Measurements from ENCODE around the gene GPR78.

The GPR78 gene

GRCh38 chr4:8540072-8540471, 40.1 kb upstream of the GPR78 start:
- Histone ChIP-seq H3K9me3 (no peaks in the 10 kb centered on the region), H3K36me3 (no peaks in the 10 kb centered on the region), H3K27me3 (peaks cover 0 to 7% of the 10 kb centered on the region in 2 donors), H3K4me3 (no peak overlapping the region), H3K27ac (no peak overlapping the region), H3K4me1 (peaks cover 0 to 10% (median 3%) of the 10 kb centered on the region in 4 donors)
- intact Hi-C loops (cut with DNase I; ENCODE audit: low total_unique reads), result no loop called here
- DNase-seq, result peak in 1 of 2 donors; percentile 29
- TF ChIP-seq, protein P1, sequence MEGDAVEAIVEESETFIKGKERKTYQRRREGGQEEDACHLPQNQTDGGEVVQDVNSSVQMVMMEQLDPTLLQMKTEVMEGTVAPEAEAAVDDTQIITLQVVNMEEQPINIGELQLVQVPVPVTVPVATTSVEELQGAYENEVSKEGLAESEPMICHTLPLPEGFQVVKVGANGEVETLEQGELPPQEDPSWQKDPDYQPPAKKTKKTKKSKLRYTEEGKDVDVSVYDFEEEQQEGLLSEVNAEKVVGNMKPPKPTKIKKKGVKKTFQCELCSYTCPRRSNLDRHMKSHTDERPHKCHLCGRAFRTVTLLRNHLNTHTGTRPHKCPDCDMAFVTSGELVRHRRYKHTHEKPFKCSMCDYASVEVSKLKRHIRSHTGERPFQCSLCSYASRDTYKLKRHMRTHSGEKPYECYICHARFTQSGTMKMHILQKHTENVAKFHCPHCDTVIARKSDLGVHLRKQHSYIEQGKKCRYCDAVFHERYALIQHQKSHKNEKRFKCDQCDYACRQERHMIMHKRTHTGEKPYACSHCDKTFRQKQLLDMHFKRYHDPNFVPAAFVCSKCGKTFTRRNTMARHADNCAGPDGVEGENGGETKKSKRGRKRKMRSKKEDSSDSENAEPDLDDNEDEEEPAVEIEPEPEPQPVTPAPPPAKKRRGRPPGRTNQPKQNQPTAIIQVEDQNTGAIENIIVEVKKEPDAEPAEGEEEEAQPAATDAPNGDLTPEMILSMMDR (IDR thresholded peaks at IDR 0.05), result no peak

DNA sequence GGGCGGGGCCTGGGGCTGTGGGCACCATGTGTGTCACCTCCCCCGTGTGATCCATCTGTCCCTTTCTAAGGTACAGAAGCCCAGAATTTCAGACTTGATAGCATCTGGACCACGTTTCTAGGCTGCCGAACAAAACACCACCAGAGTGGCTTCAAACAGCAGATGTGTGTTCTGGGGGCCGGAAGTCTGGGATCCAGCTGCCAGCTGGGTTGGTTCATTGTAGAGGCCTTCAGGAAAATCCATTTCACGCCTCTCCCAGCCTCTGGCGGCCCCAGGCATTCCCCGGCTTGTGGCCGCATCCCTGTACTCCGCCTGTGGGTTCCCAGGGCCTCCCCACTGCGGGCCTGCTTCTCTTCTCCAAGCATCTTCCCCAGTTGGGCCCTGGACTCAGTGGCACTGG, 39.6 kb upstream of the GPR78 start:
- peaks cover 0 to 10% of the 10 kb centered on the region in 2 donors for H3K27me3 ChIP-seq
- peak in 1 of 2 donors; percentile 42 for DNase-seq
- no peaks in the 10 kb centered on the region for H3K9me3 ChIP-seq
- intact Hi-C loops (cut with DNase I; ENCODE audit: low total_unique reads), result no loop called here
- no peaks in the 10 kb centered on the region for H3K36me3 ChIP-seq
- H3K27ac ChIP-seq, result no peak overlapping the region
- TF ChIP-seq, protein P1 (IDR thresholded peaks at IDR 0.05), result no peak
- H3K4me1 ChIP-seq, result peaks cover 0 to 10% (median 3%) of the 10 kb centered on the region in 4 donors
- H3K4me3 ChIP-seq, result no peak overlapping the region

DNA sequence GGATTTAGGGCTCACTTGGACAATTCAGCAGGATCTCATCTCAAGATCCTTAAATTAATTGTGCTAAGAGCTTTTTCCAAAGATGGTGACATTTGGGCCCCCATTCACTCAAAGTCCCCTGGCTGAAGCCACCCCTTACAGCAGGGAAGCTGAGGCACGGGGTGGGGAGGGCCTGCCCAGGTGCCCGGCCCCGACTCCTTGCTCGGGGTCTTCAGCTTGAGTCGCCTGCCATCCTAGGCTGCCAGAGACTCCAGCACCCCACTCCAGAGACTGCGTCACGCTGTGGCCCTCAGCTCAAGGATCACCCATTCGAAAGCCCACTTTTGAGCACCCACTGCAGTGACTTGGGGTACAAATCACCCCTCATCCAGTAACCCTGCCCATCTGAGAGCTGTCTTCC, 39.2 kb upstream of the GPR78 start:
- Histone ChIP-seq H3K4me3 (no peak overlapping the region), H3K36me3 (no peaks in the 10 kb centered on the region), H3K27me3 (peaks cover 0 to 10% of the 10 kb centered on the region in 2 donors), H3K4me1 (peaks cover 0 to 10% (median 3%) of the 10 kb centered on the region in 4 donors), H3K9me3 (no peaks in the 10 kb centered on the region), H3K27ac (no peak overlapping the region)
- intact Hi-C loops (cut with DNase I; ENCODE audit: low total_unique reads), result no loop called here
- peak in 1 of 2 donors; percentile 41 for DNase-seq
- TF ChIP-seq, protein P1 (IDR thresholded peaks at IDR 0.05), result no peak

GRCh38 chr4:8541981-8542715, 38.0 kb upstream of the GPR78 start:
- no peaks in the 10 kb centered on the region for H3K36me3 ChIP-seq
- DNase-seq, result peak in 1 of 2 donors; percentile 59
- intact Hi-C loops (cut with DNase I; ENCODE audit: low total_unique reads), result no loop called here
- H3K27ac ChIP-seq, result no peak overlapping the region
- TF ChIP-seq, protein P1 (IDR thresholded peaks at IDR 0.05), result no peak
- H3K4me1 ChIP-seq, result peaks cover 0 to 7% (median 0%) of the 10 kb centered on the region in 4 donors
- no peaks in the 10 kb centered on the region for H3K9me3 ChIP-seq
- no peak overlapping the region for H3K4me3 ChIP-seq
- peaks cover 0 to 10% of the 10 kb centered on the region in 2 donors for H3K27me3 ChIP-seq

GRCh38 chr4:8542776-8543525, 37.2 kb upstream of the GPR78 start:
- no peak overlapping the region for H3K27ac ChIP-seq
- no peaks in the 10 kb centered on the region for H3K4me1 ChIP-seq
- H3K9me3 ChIP-seq, result no peaks in the 10 kb centered on the region
- intact Hi-C loops (cut with DNase I; ENCODE audit: low total_unique reads), result no loop called here
- peaks cover 0 to 13% of the 10 kb centered on the region in 2 donors for H3K27me3 ChIP-seq
- no peaks in the 10 kb centered on the region for H3K36me3 ChIP-seq
- DNase-seq, result peak in 1 of 2 donors; percentile 55
- TF ChIP-seq, protein P1 (IDR thresholded peaks at IDR 0.05), result no peak
- H3K4me3 ChIP-seq, result no peak overlapping the region
